Lung (tissue), 12 donors: ENCODE data around the gene B4GALT6. TPM values are rescaled to one million over a fixed set of nuclear protein-coding genes. Genes with fewer than 3 reads are reported as not detected.

Source experiments
- ATAC-seq: fragments of 200-7000 bp; cut with Tn5 transposase; one replicate; pipeline ENCODE4 v1.9.1; 2020; ENCODE audit warnings: moderate number of reproducible peaks; ENCODE audit not compliant: insufficient read depth, low FRiP score
- DNase-seq, 3 donors: peaks; one replicate each; pipeline ENCODE4 v3.0.0-alpha.2; 2013 to 2017
- H3K27ac ChIP-seq, 2 donors: one replicate each; pipeline ENCODE4 v1.5.1; 2013; ENCODE audit warnings: mild to moderate bottlenecking in 2 of 2, moderate library complexity in 2 of 2, control low read depth in 1 of 2, inconsistent platforms in 1 of 2, low read depth in 1 of 2, low read length in 1 of 2
- H3K27me3 ChIP-seq, 3 donors: one replicate each; pipeline ENCODE4 v1.5.1; 2013; ENCODE audit warnings: low read length in 2 of 3; ENCODE audit not compliant: control insufficient read depth in 3 of 3, insufficient read depth in 3 of 3
- H3K36me3 ChIP-seq, 4 donors: one replicate each; pipeline ENCODE4 v1.5.1; 2013; ENCODE audit warnings: low read length in 4 of 4, mild to moderate bottlenecking in 1 of 4, moderate library complexity in 1 of 4; ENCODE audit not compliant: control insufficient read depth in 4 of 4, insufficient read depth in 4 of 4
- H3K4me1 ChIP-seq, 5 donors: one replicate each; pipeline ENCODE4 v1.5.1; 2013; ENCODE audit warnings: low read length in 5 of 5, mild to moderate bottlenecking in 2 of 5, moderate library complexity in 1 of 5; ENCODE audit not compliant: control insufficient read depth in 5 of 5, insufficient read depth in 5 of 5
- H3K4me3 ChIP-seq: one replicate; pipeline ENCODE4 v1.5.1; 2013; ENCODE audit warnings: mild to moderate bottlenecking, control low read depth, moderate library complexity
- H3K9ac ChIP-seq, 2 donors: one replicate each; pipeline ENCODE4 v1.5.1; 2013; ENCODE audit warnings: low read length in 2 of 2, control low read depth in 1 of 2; ENCODE audit not compliant: insufficient read depth in 1 of 2
- H3K9me3 ChIP-seq, 4 donors: one replicate each; pipeline ENCODE4 v1.5.1; 2013; ENCODE audit warnings: low read length in 3 of 4, mild to moderate bottlenecking in 1 of 4, moderate library complexity in 1 of 4; ENCODE audit not compliant: control insufficient read depth in 4 of 4, insufficient read depth in 3 of 4
- CTCF ChIP-seq: IDR thresholded peaks from 2 replicates; pipeline ENCODE4 v1.5.1; 2012; ENCODE audit warnings: mild to moderate bottlenecking; ENCODE audit errors: control extremely low read depth, extremely low read depth
- WGBS, 2 donors: extraction: QIAGEN DNeasy Blood & Tissue Kit; methylation state at CpG; one replicate each; pipeline ENCODE4 v1.1.7; 2013; 5-methylcytosine and 5-hydroxymethylcytosine counted together
- polyA plus RNA-seq, 2 donors: library from polyadenylated mRNA; stranded (reverse); fragments of 200-250 nt; gene quantifications; one replicate each; pipeline ENCODE4 v1.2.1, GENCODE V29; 2013
- total RNA-seq, 2 donors: library from RNA; depleted of rRNA in 1 of 2; stranded (reverse); fragments of >200 nt in 1 of 2; gene quantifications; one replicate each; pipeline ENCODE4 v1.2.1, GENCODE V29; 2014 to 2021
- donor health status: control.
- donor health status: control.
- donor health status: Bipolar disorder and iron deficiency.
- donor health status: healthy.
- donor health status: DM: yes; HTN: yes; CAD: no.

Gene B4GALT6
- total and polyA plus RNA-seq, 4 donors: 0.86 to 7.5 (median 3.0) TPM

- Histone ChIP-seq H3K9me3 (no peaks in the 10 kb centered on the region), H3K4me1 (peaks cover 0 to 9% (median 0%) of the 10 kb centered on the region in 5 donors), H3K27me3 (no peaks in the 10 kb centered on the region), H3K9ac (no peak overlapping the region), H3K36me3 (no peaks in the 10 kb centered on the region), H3K4me3 (no peak overlapping the region), H3K27ac (no peak overlapping the region)
- DNase-seq: no peak
- ATAC-seq: no peak
- no peak for TF ChIP-seq CTCF
These were observed 11.7 kb downstream of the B4GALT6 start for GRCh38 chr18:31672628-31673135.

- H3K36me3 ChIP-seq: no peaks in the 10 kb centered on the region
- no peak overlapping the region for H3K27ac ChIP-seq
- TF ChIP-seq CTCF: no peak
- WGBS, 2 donors: 98 to 100% methylated on average over 1 of the region's 1 CpG
- DNase-seq: no peak
- no peaks in the 10 kb centered on the region for H3K27me3 ChIP-seq
- no peak overlapping the region for H3K9ac ChIP-seq
- H3K9me3 ChIP-seq: no peaks in the 10 kb centered on the region
- no peak for ATAC-seq
- H3K4me1 ChIP-seq: peaks cover 0 to 9% (median 0%) of the 10 kb centered on the region in 5 donors
- H3K4me3 ChIP-seq: no peak overlapping the region
These were observed 12.4 kb downstream of the B4GALT6 start for GRCh38 chr18:31671951-31672350.

- 97% methylated on average over 2 of the region's 2 CpGs for WGBS, 2 donors
- H3K36me3 ChIP-seq: no peaks in the 10 kb centered on the region
- no peak overlapping the region for H3K9ac ChIP-seq
- no peak overlapping the region for H3K27ac ChIP-seq
- H3K4me3 ChIP-seq: no peak overlapping the region
- H3K4me1 ChIP-seq: peaks cover 0 to 6% (median 0%) of the 10 kb centered on the region in 5 donors
- ATAC-seq (no peak), DNase-seq (no peak)
- no peaks in the 10 kb centered on the region for H3K27me3 ChIP-seq
- no peaks in the 10 kb centered on the region for H3K9me3 ChIP-seq
- TF ChIP-seq CTCF: no peak
These were observed 14.8 kb downstream of the B4GALT6 start for GRCh38 chr18:31669541-31669940.

GRCh38 chr18:31667185-31667584 is 17.2 kb downstream of the B4GALT6 start:
- H3K4me3 ChIP-seq: no peak overlapping the region
- no peaks in the 10 kb centered on the region for H3K27me3 ChIP-seq
- no peaks in the 10 kb centered on the region for H3K36me3 ChIP-seq
- 66 to 74% methylated on average over 1 of the region's 1 CpG for WGBS, 2 donors
- DNase-seq: no peak
- peaks cover 0 to 1% (median 0%) of the 10 kb centered on the region in 5 donors for H3K4me1 ChIP-seq
- H3K27ac ChIP-seq: no peak overlapping the region
- no peak for ATAC-seq
- no peak for TF ChIP-seq CTCF
- H3K9me3 ChIP-seq: no peaks in the 10 kb centered on the region
- no peak overlapping the region for H3K9ac ChIP-seq
